ENCODE measurements around the gene KLB.

DNA sequence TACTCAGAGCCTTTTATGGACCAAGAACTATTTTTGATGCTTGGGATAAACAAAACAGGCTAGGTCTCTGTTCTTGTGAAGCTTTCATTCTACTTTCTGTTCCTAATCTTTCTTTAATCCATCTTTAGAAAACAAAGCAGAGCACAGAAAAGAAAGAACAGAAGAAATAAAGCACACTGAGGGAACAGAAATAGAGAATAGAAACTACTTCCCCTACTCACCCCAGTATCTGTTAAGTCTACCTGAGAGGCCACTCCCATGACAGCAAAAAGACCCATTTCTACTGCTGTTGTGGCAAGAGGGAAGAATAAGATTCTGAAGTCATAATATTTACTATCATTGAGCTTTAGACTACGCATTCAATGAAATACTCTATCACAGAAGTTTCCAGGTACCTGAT, 49.7 kb upstream of the KLB start:
- TF ChIP-seq, protein P1, sequence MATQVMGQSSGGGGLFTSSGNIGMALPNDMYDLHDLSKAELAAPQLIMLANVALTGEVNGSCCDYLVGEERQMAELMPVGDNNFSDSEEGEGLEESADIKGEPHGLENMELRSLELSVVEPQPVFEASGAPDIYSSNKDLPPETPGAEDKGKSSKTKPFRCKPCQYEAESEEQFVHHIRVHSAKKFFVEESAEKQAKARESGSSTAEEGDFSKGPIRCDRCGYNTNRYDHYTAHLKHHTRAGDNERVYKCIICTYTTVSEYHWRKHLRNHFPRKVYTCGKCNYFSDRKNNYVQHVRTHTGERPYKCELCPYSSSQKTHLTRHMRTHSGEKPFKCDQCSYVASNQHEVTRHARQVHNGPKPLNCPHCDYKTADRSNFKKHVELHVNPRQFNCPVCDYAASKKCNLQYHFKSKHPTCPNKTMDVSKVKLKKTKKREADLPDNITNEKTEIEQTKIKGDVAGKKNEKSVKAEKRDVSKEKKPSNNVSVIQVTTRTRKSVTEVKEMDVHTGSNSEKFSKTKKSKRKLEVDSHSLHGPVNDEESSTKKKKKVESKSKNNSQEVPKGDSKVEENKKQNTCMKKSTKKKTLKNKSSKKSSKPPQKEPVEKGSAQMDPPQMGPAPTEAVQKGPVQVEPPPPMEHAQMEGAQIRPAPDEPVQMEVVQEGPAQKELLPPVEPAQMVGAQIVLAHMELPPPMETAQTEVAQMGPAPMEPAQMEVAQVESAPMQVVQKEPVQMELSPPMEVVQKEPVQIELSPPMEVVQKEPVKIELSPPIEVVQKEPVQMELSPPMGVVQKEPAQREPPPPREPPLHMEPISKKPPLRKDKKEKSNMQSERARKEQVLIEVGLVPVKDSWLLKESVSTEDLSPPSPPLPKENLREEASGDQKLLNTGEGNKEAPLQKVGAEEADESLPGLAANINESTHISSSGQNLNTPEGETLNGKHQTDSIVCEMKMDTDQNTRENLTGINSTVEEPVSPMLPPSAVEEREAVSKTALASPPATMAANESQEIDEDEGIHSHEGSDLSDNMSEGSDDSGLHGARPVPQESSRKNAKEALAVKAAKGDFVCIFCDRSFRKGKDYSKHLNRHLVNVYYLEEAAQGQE (IDR thresholded peaks at IDR 0.05; ENCODE audit: borderline replicate concordance) = no peak
- TF ChIP-seq, protein P2, sequence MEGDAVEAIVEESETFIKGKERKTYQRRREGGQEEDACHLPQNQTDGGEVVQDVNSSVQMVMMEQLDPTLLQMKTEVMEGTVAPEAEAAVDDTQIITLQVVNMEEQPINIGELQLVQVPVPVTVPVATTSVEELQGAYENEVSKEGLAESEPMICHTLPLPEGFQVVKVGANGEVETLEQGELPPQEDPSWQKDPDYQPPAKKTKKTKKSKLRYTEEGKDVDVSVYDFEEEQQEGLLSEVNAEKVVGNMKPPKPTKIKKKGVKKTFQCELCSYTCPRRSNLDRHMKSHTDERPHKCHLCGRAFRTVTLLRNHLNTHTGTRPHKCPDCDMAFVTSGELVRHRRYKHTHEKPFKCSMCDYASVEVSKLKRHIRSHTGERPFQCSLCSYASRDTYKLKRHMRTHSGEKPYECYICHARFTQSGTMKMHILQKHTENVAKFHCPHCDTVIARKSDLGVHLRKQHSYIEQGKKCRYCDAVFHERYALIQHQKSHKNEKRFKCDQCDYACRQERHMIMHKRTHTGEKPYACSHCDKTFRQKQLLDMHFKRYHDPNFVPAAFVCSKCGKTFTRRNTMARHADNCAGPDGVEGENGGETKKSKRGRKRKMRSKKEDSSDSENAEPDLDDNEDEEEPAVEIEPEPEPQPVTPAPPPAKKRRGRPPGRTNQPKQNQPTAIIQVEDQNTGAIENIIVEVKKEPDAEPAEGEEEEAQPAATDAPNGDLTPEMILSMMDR (IDR thresholded peaks at IDR 0.05; ENCODE audit: poor library complexity, severe bottlenecking) = no peak
- no peak for TF ChIP-seq POLR2AphosphoS5 (IDR thresholded peaks at IDR 0.05)
- no peak for TF ChIP-seq EZH2 (IDR thresholded peaks at IDR 0.05; ENCODE audit: borderline replicate concordance, insufficient read depth, low read length, poor library complexity, severe bottlenecking)
- TF ChIP-seq RAD21 (conservative IDR thresholded peaks at IDR 0.05) = no peak
- TF ChIP-seq EP300 (conservative IDR thresholded peaks at IDR 0.05; ENCODE audit: poor library complexity, severe bottlenecking) = no peak
- no peak for TF ChIP-seq TAF1 (IDR thresholded peaks at IDR 0.05; ENCODE audit: low read depth)
